MM.1S (cell line): ENCODE measurements around the gene CCIN.

Experiments
- CTCF ChIP-seq: fragments of 300-600 bp; sonication (generic); IDR thresholded peaks from 2 replicates; pipeline ENCODE4 v1.5.1; 2016; ENCODE audit warnings: antibody characterized with exemption, low read length, mixed read lengths
- EZH2 ChIP-seq: fragments of 300-600 bp; sonication (generic); optimal IDR thresholded peaks from 2 replicates; pipeline ENCODE3; 2017; ENCODE audit warnings: low read depth, mild to moderate bottlenecking, antibody characterized with exemption, low read length, mixed read lengths
- EZH2phosphoT487 ChIP-seq: fragments of 300-600 bp; sonication (generic); IDR thresholded peaks from 2 replicates; pipeline ENCODE4 v1.6.1; 2018; ENCODE audit warnings: antibody characterized with exemption, low read length

- TF ChIP-seq EZH2 (no peak), CTCF (no peak), EZH2phosphoT487 (no peak)
Observed at GRCh38 chr9:36218011-36218410, 48.8 kb downstream of the CCIN start.
